Liver (tissue), 3 donors: Measurements from ENCODE around the gene RTEL1.

ENCODE experiments used
- ATF3 ChIP-seq: IDR thresholded peaks from 2 replicates; pipeline ENCODE4 v1.6.1; 2016; ENCODE audit warnings: antibody characterized with exemption
- CTCF ChIP-seq: fragments of 150-350 bp; IDR thresholded peaks from 2 replicates; pipeline ENCODE4 v1.5.1; 2017; ENCODE audit warnings: improper control_type of control experiment, low read depth, low read length; ENCODE audit not compliant: missing input control
- EGR1 ChIP-seq, 2 donors: IDR thresholded peaks; 2 replicates each; pipeline ENCODE4 v1.6.1; 2016 to 2018; ENCODE audit warnings: antibody characterized with exemption in 2 of 2, low read depth in 2 of 2
- FOXA1 ChIP-seq: IDR thresholded peaks from 2 replicates; pipeline ENCODE4 v1.6.1; 2016; ENCODE audit warnings: antibody characterized with exemption
- HNF4G ChIP-seq: IDR thresholded peaks from 2 replicates; pipeline ENCODE4 v1.6.1; 2016; ENCODE audit warnings: antibody characterized with exemption
- JUND ChIP-seq, 2 donors: IDR thresholded peaks; 2 replicates each; pipeline ENCODE4 v1.6.1; 2016; ENCODE audit warnings: antibody characterized with exemption in 2 of 2
- MAX ChIP-seq: IDR thresholded peaks from 2 replicates; pipeline ENCODE4 v1.6.1; 2016; ENCODE audit warnings: antibody characterized with exemption
- NR2F2 ChIP-seq: IDR thresholded peaks from 2 replicates; pipeline ENCODE4 v1.6.1; 2016; ENCODE audit warnings: antibody characterized with exemption
- RAD21 ChIP-seq, 2 donors: IDR thresholded peaks; 2 replicates each; pipeline ENCODE4 v1.6.1; 2016; ENCODE audit warnings: antibody characterized with exemption in 2 of 2, mild to moderate bottlenecking in 2 of 2
- REST ChIP-seq: IDR thresholded peaks from 2 replicates; pipeline ENCODE4 v1.6.1; 2016; ENCODE audit warnings: antibody characterized with exemption, mild to moderate bottlenecking
- RXRA ChIP-seq, 2 donors: IDR thresholded peaks; 2 replicates each; pipeline ENCODE4 v1.6.1; 2017 to 2018; ENCODE audit warnings: antibody characterized with exemption in 2 of 2, mild to moderate bottlenecking in 1 of 2
- YY1 ChIP-seq: IDR thresholded peaks from 2 replicates; pipeline ENCODE4 v1.6.1; 2016; ENCODE audit warnings: antibody characterized with exemption, mild to moderate bottlenecking
- TF ChIP-seq, protein P1 (sequence below): IDR thresholded peaks from 2 replicates; pipeline ENCODE4 v1.6.1; 2016; ENCODE audit warnings: antibody characterized with exemption
- donor health status: healthy.
- donor health status: healthy.

DNA sequence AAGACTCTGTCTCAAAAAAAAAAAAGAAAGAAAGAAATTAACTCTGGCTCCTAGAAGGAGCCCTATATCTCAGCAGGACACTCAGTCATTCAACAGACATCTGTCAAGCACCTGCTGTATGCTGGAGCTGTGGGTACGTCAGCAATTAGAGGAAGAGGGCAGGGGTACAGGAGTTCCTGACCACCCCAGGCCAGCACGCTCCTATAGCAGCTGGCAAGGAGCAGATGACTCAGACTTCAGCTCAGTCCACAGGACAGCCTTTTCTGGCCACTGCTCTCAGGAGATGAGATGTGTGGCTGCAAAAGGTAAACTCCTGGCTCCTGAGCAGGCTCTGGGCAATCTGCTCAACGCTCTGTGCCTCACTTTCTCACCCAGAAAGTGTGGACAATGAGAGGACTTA is 1.7 kb upstream of the RTEL1 start:
- no peak for TF ChIP-seq CTCF
- TF ChIP-seq REST = no peak
- no peak for TF ChIP-seq EGR1 (IDR thresholded peaks at IDR 0.05; ENCODE audit: low read depth in 2 of 2)
- TF ChIP-seq ATF3 = no peak
- TF ChIP-seq, protein P1, sequence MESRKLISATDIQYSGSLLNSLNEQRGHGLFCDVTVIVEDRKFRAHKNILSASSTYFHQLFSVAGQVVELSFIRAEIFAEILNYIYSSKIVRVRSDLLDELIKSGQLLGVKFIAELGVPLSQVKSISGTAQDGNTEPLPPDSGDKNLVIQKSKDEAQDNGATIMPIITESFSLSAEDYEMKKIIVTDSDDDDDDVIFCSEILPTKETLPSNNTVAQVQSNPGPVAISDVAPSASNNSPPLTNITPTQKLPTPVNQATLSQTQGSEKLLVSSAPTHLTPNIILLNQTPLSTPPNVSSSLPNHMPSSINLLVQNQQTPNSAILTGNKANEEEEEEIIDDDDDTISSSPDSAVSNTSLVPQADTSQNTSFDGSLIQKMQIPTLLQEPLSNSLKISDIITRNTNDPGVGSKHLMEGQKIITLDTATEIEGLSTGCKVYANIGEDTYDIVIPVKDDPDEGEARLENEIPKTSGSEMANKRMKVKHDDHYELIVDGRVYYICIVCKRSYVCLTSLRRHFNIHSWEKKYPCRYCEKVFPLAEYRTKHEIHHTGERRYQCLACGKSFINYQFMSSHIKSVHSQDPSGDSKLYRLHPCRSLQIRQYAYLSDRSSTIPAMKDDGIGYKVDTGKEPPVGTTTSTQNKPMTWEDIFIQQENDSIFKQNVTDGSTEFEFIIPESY = no peak
- no peak for TF ChIP-seq HNF4G
- no peak for TF ChIP-seq RAD21 (IDR thresholded peaks at IDR 0.05)
- no peak for TF ChIP-seq FOXA1
- no peak for TF ChIP-seq RXRA (IDR thresholded peaks at IDR 0.05)
- no peak for TF ChIP-seq JUND (IDR thresholded peaks at IDR 0.05)
- no peak for TF ChIP-seq NR2F2
- no peak for TF ChIP-seq YY1
- TF ChIP-seq MAX = no peak
